T-helper 1 cell (primary cell): Measurements from ENCODE around the gene LRRC51.

Experiments
- DNase-seq, 5 donors: peaks; one replicate each; pipeline ENCODE4 v3.0.0-alpha.2; 2012 to 2020
- total RNA-seq, 4 donors: gene quantifications; one replicate each; lab custom pipeline; 2026; lab: John Stamatoyannopoulos, UW

Gene LRRC51
- 0.15 to 0.80 (median 0.42) reads per million in 4 donors for total RNA-seq

- peak; percentile 97 to 100 (median 99) for DNase-seq
Measured at GRCh38 chr11:72080326-72081183, at the start of gene LRRC51, which contains the start of gene NUMA1. Gene LRRC51, plus strand, starts transcription at chr11:72080850. Its CDS starts 8,234 bp downstream, at chr11:72089084. Gene NUMA1, minus strand, starts transcription at chr11:72080542. Its CDS starts 44,599 bp downstream, at chr11:72035943.

- DNase-seq: no peak
Measured at GRCh38 chr11:72036687-72037086, 44.0 kb upstream of the LRRC51 start.

- no peak for DNase-seq
Measured at GRCh38 chr11:72037554-72038311, 42.9 kb upstream of the LRRC51 start.

- DNase-seq: no peak
Measured at GRCh38 chr11:72038491-72038890, 42.2 kb upstream of the LRRC51 start.

GRCh38 chr11:72039031-72039855 is 41.4 kb upstream of the LRRC51 start:
- no peak for DNase-seq

GRCh38 chr11:72039856-72040401 is 40.7 kb upstream of the LRRC51 start:
- no peak for DNase-seq

GRCh38 chr11:72040491-72041363 is 39.9 kb upstream of the LRRC51 start:
- peak; percentile 58 to 74 (median 73) for DNase-seq

GRCh38 chr11:72041364-72042063 is 39.1 kb upstream of the LRRC51 start:
- DNase-seq: peak in 3 of 5 donors; percentile 29 to 34 (median 30)

- DNase-seq: no peak
Measured at GRCh38 chr11:72042064-72042745, 38.4 kb upstream of the LRRC51 start.

GRCh38 chr11:72045849-72046248 is 34.8 kb upstream of the LRRC51 start:
- no peak for DNase-seq

GRCh38 chr11:72048766-72049460 is 31.7 kb upstream of the LRRC51 start:
- no peak for DNase-seq

GRCh38 chr11:72058416-72059034 is 22.1 kb upstream of the LRRC51 start:
- no peak for DNase-seq

GRCh38 chr11:72061739-72062396 is 18.8 kb upstream of the LRRC51 start:
- no peak for DNase-seq

- DNase-seq: no peak
Measured at GRCh38 chr11:72066855-72067254, 13.8 kb upstream of the LRRC51 start.

GRCh38 chr11:72067266-72067665 is 13.4 kb upstream of the LRRC51 start:
- no peak for DNase-seq

- DNase-seq: no peak
Measured at GRCh38 chr11:72067676-72068075, 13.0 kb upstream of the LRRC51 start.

- no peak for DNase-seq
Measured at GRCh38 chr11:72069200-72069599, 11.4 kb upstream of the LRRC51 start.

GRCh38 chr11:72069787-72070251 is 10.8 kb upstream of the LRRC51 start:
- DNase-seq: no peak
